Endothelial cell of umbilical vein (primary cell): ENCODE results near the gene MGAT5B. TPM values are rescaled to one million over a fixed set of nuclear protein-coding genes. Genes with fewer than 3 reads are reported as not detected.

Source experiments
- BruUV-seq: library from RNA; stranded (reverse); fragments of 400-500 nt; replicated peaks from 2 replicates; lab custom pipeline; 2021; lab: Mats Ljungman, UMichigan
- CTCF ChIA-PET: fragments of 300-600, 350-600 bp; sonication (Branson Sonifier 250); formaldehyde crosslinking; loops from one replicate; lab custom pipeline; 2021; ENCODE audit warnings: antibody characterized with exemption, inconsistent platforms; lab: Charles Lee
- POLR2A ChIA-PET: fragments of 300-600, 350-600 bp; sonication (Branson Sonifier 250); formaldehyde crosslinking; loops from one replicate; lab custom pipeline; 2021; ENCODE audit warnings: antibody characterized with exemption, inconsistent platforms; lab: Charles Lee
- DNase-seq: peaks from one replicate; pipeline ENCODE4 v3.0.0-alpha.2; 2011; ENCODE audit warnings: low read depth, low spot score
- FAIRE-seq: peaks from 2 replicates; lab custom pipeline; 2011; peaks lifted over from hg19 to GRCh38; lab: Jason Lieb, UNC
- H2AFZ ChIP-seq: 2 replicates; pipeline ENCODE4 v1.6.0; 2012; ENCODE audit warnings: low read depth, low read length, control low read depth, inconsistent platforms
- H3K27ac ChIP-seq: 2 replicates; pipeline ENCODE4 v1.5.1; 2011; ENCODE audit warnings: low read depth, mild to moderate bottlenecking, control low read depth, low read length, moderate library complexity; ENCODE audit not compliant: insufficient read depth
- H3K27me3 ChIP-seq, 2 experiments: 2 replicates each; pipeline versions ENCODE4 v1.6.0 to v1.6.1; 2011; ENCODE audit warnings: low read length in 2 of 2, mixed read lengths in 1 of 2; ENCODE audit not compliant: control insufficient read depth in 2 of 2, insufficient read depth in 2 of 2
- H3K36me3 ChIP-seq, 2 experiments: 2 replicates in 1 of 2; 3 replicates in 1 of 2; pipeline ENCODE4 v1.5.1; 2011; ENCODE audit warnings: low read length in 2 of 2, mild to moderate bottlenecking in 1 of 2, moderate library complexity in 1 of 2; ENCODE audit not compliant: control insufficient read depth in 2 of 2, insufficient read depth in 2 of 2; ENCODE audit errors: extremely low read depth in 1 of 2
- H3K4me1 ChIP-seq: 3 replicates; pipeline ENCODE4 v1.5.1; 2011; ENCODE audit warnings: mild to moderate bottlenecking, low read length; ENCODE audit not compliant: control insufficient read depth, insufficient read depth; ENCODE audit errors: extremely low read depth
- H3K4me2 ChIP-seq: 2 replicates; pipeline ENCODE4 v1.6.1; 2011; ENCODE audit warnings: low read length, control low read depth, mixed read lengths; ENCODE audit not compliant: insufficient read depth
- H3K4me3 ChIP-seq, 3 experiments: fragments of 200-600 bp in 1 of 3; sonication (generic), shearing (Covaris generic) in 1 of 3; replicated peaks in 1 of 3; 2 replicates each; pipeline ENCODE4 v1.5.1; 2011 to 2016; ENCODE audit warnings: control low read depth in 3 of 3, low read length in 3 of 3, mild to moderate bottlenecking in 2 of 3, inconsistent platforms in 1 of 3, low read depth in 1 of 3, moderate library complexity in 1 of 3; ENCODE audit not compliant: insufficient read depth in 1 of 3
- H3K79me2 ChIP-seq: 2 replicates; pipeline ENCODE4 v1.6.0; 2012; ENCODE audit warnings: low read length, inconsistent platforms; ENCODE audit not compliant: control insufficient read depth, insufficient read depth
- H3K9ac ChIP-seq: replicated peaks from 2 replicates; pipeline ENCODE3; 2011; ENCODE audit warnings: low read length, control low read depth; ENCODE audit not compliant: insufficient read depth; ENCODE audit errors: extremely low read depth
- H3K9me1 ChIP-seq: replicated peaks from 3 replicates; pipeline ENCODE4 v1.6.0; 2011; ENCODE audit warnings: mild to moderate bottlenecking, low read length; ENCODE audit not compliant: control insufficient read depth, insufficient read depth; ENCODE audit errors: extremely low read depth
- H3K9me3 ChIP-seq: replicated peaks from 2 replicates; pipeline ENCODE4 v1.5.1; 2012; ENCODE audit warnings: low read length, inconsistent platforms; ENCODE audit not compliant: control insufficient read depth, insufficient read depth
- H4K20me1 ChIP-seq: replicated peaks from 2 replicates; pipeline ENCODE3; 2011; ENCODE audit warnings: mild to moderate bottlenecking, low read length; ENCODE audit not compliant: control insufficient read depth, insufficient read depth; ENCODE audit errors: extremely low read depth
- EZH2 ChIP-seq: IDR thresholded peaks from 2 replicates; pipeline ENCODE4 v1.6.1; 2012; ENCODE audit warnings: borderline replicate concordance, low read depth, mild to moderate bottlenecking, moderate library complexity, low read length, inconsistent platforms; ENCODE audit not compliant: severe bottlenecking
- FOS ChIP-seq: IDR thresholded peaks from 2 replicates; pipeline ENCODE4 v1.6.1; 2011; ENCODE audit warnings: mild to moderate bottlenecking, low read length, moderate library complexity, borderline replicate concordance; ENCODE audit not compliant: insufficient read depth
- GATA2 ChIP-seq: IDR thresholded peaks from 2 replicates; pipeline ENCODE4 v1.7.0; 2011; ENCODE audit warnings: low read depth, mild to moderate bottlenecking, moderate library complexity, mixed read lengths, low read length; ENCODE audit not compliant: insufficient read length, insufficient read depth
- JUN ChIP-seq: IDR thresholded peaks from 2 replicates; pipeline ENCODE4 v1.6.1; 2011; ENCODE audit warnings: borderline replicate concordance, low read depth; ENCODE audit not compliant: insufficient read length, insufficient read depth
- MAX ChIP-seq: IDR thresholded peaks from 2 replicates; pipeline ENCODE4 v1.6.1; 2011; ENCODE audit not compliant: insufficient read depth, insufficient read length
- MYC ChIP-seq: IDR thresholded peaks from one replicate; pipeline ENCODE4 v1.6.1; 2011; ENCODE audit warnings: mild to moderate bottlenecking, low read depth, low read length
- POLR2A ChIP-seq: IDR thresholded peaks from 2 replicates; pipeline ENCODE4 v1.6.1; 2012; ENCODE audit warnings: low read depth, mild to moderate bottlenecking, control low read depth, low read length
- POLR2AphosphoS5 ChIP-seq: IDR thresholded peaks from 2 replicates; pipeline ENCODE4 v1.6.1; 2012; ENCODE audit warnings: low read depth, mild to moderate bottlenecking, control low read depth, low read length, moderate library complexity; ENCODE audit not compliant: insufficient read depth
- dilution Hi-C: fragments of 300-500 bp; cut with MboI; formaldehyde crosslinking; loops from one replicate; pipeline ENCODE4 v1.15.0; 2019; ENCODE audit warnings: low sequenced_read_pairs; ENCODE audit not compliant: extremely low pct_ligation_motif_present
- intact Hi-C: fragments of 100-400 bp; cut with micrococcal nuclease; formaldehyde crosslinking; loops from one replicate; pipeline ENCODE4 v1.10.0; 2022
- polyA plus RNA-seq, 4 experiments: library from polyadenylated mRNA; depleted of rRNA in 3 of 4; stranded (reverse) in 3 of 4; unstranded in 1 of 4; fragments of >200 nt; gene quantifications; 2 replicates each; pipeline versions ENCODE4 v1.2.1 to v1.2.3, GENCODE V29; 2011 to 2012; ENCODE audit warnings: missing spikeins in 1 of 4
- total RNA-seq: library from RNA; stranded (reverse); gene quantifications from 2 replicates; pipeline ENCODE4 v1.2.3, GENCODE V29; 2021
- TF ChIP-seq, protein P1 (sequence below), 2 donors: IDR thresholded peaks; 1 replicate in 1 of 2; 2 replicates in 1 of 2; pipeline ENCODE4 v1.5.1; 2011; ENCODE audit warnings: low read length in 2 of 2, mild to moderate bottlenecking in 2 of 2, moderate library complexity in 2 of 2, control low read depth in 1 of 2, inconsistent platforms in 1 of 2, low read depth in 1 of 2; ENCODE audit not compliant: insufficient read depth in 1 of 2; ENCODE audit errors: extremely low read depth in 1 of 2

The MGAT5B gene
- total and polyA plus RNA-seq, 2 donors (not counting 3 experiments of a cell fraction or from before 2014, with no cell fraction given), result 1.7 to 2.1 TPM

DNA sequence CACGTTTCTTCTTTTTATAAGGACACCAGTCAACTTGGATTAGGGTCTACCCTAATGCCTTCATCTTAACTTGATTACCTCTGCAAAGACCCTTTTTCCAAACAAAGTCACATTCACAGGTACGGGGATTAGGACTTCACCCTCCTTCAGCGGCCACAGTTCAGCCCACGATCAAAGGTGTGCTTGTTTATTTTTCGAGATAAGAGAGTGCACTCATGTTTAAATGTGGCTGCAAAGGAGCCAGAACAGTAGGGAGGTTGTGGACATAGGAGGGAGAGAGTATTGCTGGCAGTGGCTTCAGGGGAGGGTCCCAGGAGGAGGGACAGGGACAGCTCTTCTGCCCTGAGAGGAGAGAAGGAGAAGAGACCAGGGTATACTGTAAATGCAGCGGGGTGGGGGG lies 46.7 kb downstream of the MGAT5B start:
- H3K27me3 ChIP-seq, result no peaks in the 10 kb centered on the region
- H4K20me1 ChIP-seq, result no peaks in the 10 kb centered on the region
- no peaks in the 10 kb centered on the region for H3K9me1 ChIP-seq
- H3K9ac ChIP-seq, result no peak overlapping the region
- dilution Hi-C loops (no loop called here), intact Hi-C loops (no loop called here)
- no peak overlapping the region for H3K27ac ChIP-seq
- no peak overlapping the region for H3K4me3 ChIP-seq
- FAIRE-seq, result no peak
- no TSS peak for BruUV-seq
- ChIA-PET CTCF (no interaction called here), POLR2A (interaction anchor here (0.5 kb wide), 1 partner anchor 1043 kb away, joined by 3 read pairs; the partner anchor contains the start of gene TNRC6C)
- H3K4me1 ChIP-seq, result no peaks in the 10 kb centered on the region
- H3K4me2 ChIP-seq, result no peak overlapping the region
- no peak overlapping the region for H2AFZ ChIP-seq
- TF ChIP-seq MYC (no peak), GATA2 (no peak), POLR2AphosphoS5 (no peak), EZH2 (no peak), JUN (no peak), MAX (no peak), FOS (no peak), POLR2A (no peak)
- TF ChIP-seq, protein P1, sequence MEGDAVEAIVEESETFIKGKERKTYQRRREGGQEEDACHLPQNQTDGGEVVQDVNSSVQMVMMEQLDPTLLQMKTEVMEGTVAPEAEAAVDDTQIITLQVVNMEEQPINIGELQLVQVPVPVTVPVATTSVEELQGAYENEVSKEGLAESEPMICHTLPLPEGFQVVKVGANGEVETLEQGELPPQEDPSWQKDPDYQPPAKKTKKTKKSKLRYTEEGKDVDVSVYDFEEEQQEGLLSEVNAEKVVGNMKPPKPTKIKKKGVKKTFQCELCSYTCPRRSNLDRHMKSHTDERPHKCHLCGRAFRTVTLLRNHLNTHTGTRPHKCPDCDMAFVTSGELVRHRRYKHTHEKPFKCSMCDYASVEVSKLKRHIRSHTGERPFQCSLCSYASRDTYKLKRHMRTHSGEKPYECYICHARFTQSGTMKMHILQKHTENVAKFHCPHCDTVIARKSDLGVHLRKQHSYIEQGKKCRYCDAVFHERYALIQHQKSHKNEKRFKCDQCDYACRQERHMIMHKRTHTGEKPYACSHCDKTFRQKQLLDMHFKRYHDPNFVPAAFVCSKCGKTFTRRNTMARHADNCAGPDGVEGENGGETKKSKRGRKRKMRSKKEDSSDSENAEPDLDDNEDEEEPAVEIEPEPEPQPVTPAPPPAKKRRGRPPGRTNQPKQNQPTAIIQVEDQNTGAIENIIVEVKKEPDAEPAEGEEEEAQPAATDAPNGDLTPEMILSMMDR (IDR thresholded peaks at IDR 0.05; ENCODE audit: extremely low read depth in 1 of 2, insufficient read depth in 1 of 2, low read depth in 1 of 2, low read length in 2 of 2), result no peak
- no peaks in the 10 kb centered on the region for H3K9me3 ChIP-seq
- DNase-seq, result no peak
- no peaks in the 10 kb centered on the region for H3K79me2 ChIP-seq
- H3K36me3 ChIP-seq, result no peaks in the 10 kb centered on the region
